ENCODE data around the gene RAX. TPM values are rescaled to one million over a fixed set of nuclear protein-coding genes. Genes with fewer than 3 reads are reported as not detected.

The RAX gene
- total RNA-seq, 4 donors from 2014 or later: not detected

GRCh38 chr18:59264121-59264571 is 9.1 kb downstream of the RAX start:
- TF ChIP-seq CTCF (IDR thresholded peaks at IDR 0.05; ENCODE audit: low read depth): no peak

DNA sequence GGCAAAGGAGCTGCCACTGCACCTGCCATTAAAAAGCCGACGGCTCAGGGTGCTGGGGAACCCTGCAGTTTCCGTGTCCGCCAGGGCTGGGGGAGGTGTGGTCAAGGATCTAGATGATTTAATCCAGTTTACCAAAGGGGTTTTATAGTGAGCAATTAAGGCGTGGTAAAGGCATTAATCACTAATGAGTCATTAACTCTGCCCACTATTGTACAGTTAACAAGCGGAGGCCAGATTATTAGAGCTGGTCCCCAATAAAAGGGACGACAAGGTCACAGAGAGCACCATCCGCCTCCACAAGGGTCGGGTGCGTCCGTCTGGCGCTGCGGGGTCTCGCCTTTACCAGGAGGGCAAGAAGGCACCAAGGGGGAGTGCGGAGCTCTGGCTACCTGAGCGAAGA is 9.6 kb downstream of the RAX start:
- no peak for TF ChIP-seq CTCF (IDR thresholded peaks at IDR 0.05; ENCODE audit: low read depth)

DNA sequence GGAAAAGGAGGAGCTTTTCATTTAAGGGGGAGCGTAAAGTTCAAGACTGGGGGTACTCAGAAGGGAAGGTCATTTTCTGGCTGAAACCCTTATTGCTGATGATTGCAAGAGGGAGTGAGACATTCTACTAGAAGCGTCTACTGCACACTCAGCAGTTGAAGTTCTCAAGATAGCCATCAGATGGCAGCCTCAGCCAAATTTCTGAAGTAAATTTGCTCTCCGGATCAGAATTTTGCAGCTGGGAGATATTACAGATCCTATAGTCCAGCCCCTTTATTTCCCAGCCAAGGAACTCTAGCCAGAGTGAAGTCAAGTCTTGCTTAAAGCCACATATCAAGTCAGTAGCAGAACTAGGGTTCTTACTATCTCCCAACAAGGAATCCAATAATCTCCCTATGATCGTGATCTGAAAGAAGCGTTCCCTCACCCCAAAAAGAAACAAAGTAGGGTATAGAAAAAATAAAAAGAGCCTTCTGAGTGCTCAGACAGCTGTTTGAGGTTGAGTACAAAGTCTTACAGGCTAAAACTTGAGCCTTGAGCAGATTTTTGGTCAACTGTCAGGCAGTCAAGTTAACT is 24.0 kb downstream of the RAX start:
- TF ChIP-seq CTCF (IDR thresholded peaks at IDR 0.05; ENCODE audit: low read depth): no peak

DNA sequence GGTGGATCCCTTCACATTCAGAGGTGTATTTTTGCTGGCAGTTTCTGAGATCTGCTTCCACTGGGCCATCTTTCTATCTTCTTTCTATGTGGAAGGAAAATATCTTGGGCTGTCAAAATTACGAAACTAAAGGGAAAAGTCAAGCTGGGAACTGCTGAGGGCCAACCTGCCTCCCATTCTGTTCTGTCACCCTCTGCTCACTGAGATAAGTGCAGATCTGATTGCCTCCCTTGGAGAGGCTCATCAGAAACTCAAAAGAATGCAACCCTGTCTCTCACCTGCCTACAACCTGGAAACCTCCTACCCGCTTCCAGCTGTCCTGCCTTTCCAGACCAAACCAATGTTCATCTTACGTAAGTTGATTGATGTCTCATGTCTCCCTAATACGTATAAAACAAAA is 26.5 kb downstream of the RAX start:
- no peak for TF ChIP-seq CTCF (IDR thresholded peaks at IDR 0.05; ENCODE audit: low read depth)

DNA sequence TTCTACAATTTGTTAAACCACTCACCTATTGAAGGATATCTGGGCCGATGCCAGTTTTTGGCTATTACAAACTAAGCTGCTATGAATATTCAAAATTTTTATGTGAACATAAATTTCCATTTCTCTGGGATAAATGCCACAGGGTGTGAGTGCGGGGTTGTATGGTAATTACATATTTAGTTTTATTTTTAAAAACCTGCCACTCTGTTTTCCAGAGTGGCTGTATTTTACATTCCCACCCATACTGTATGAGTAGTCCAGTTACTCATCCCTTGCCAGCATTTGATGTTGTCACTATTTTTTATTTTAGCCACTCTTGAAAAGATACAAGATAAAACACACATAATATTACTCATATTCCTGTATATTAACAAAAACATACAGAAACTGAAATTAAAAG is 30.3 kb downstream of the RAX start:
- no peak for TF ChIP-seq CTCF (IDR thresholded peaks at IDR 0.05; ENCODE audit: low read depth)

- TF ChIP-seq CTCF (IDR thresholded peaks at IDR 0.05; ENCODE audit: low read depth): no peak
These were observed 33.6 kb downstream of the RAX start for GRCh38 chr18:59239642-59240041.

DNA sequence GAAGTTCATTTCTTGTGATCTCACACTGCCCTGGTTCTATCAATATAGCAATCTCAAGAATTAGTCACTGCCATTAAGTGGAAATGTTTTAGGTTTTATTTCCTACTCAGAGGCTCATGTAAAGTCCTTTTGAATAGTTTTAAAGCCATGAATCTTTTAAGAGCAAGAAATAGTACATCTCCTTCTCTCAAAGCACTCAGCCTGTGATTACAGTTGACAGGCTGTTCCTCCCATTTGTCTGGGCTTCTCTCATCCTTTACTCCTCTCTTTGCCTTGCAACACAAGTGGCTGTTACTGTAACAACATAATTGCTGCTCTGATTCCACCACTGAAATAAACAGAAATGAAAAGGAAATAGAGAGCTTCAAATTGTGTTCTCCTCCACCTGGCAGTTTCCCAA is 34.9 kb downstream of the RAX start:
- no peak for TF ChIP-seq CTCF (IDR thresholded peaks at IDR 0.05; ENCODE audit: low read depth)

Data from subcutaneous adipose tissue (tissue), 4 donors.